Stimulated activated CD8-positive, alpha-beta memory T cell treated with anti-CD3 and anti-CD28 coated beads, Interleukin-4, amount 100 ng/mL, for 1 hour (primary cell): ENCODE data around the gene LENG8.
"Not testable (repeated sequence)": the region's sequence is repeated elsewhere in the genome, so short reads cannot be mapped to it uniquely, and the experiment has no call there.

Experiments
- DNase-seq, 2 donors: peaks; one replicate each; pipeline ENCODE4 v3.0.0-alpha.2; 2020; ENCODE audit warnings: low read depth in 2 of 2, low spot score in 1 of 2

Gene LENG8

DNA sequence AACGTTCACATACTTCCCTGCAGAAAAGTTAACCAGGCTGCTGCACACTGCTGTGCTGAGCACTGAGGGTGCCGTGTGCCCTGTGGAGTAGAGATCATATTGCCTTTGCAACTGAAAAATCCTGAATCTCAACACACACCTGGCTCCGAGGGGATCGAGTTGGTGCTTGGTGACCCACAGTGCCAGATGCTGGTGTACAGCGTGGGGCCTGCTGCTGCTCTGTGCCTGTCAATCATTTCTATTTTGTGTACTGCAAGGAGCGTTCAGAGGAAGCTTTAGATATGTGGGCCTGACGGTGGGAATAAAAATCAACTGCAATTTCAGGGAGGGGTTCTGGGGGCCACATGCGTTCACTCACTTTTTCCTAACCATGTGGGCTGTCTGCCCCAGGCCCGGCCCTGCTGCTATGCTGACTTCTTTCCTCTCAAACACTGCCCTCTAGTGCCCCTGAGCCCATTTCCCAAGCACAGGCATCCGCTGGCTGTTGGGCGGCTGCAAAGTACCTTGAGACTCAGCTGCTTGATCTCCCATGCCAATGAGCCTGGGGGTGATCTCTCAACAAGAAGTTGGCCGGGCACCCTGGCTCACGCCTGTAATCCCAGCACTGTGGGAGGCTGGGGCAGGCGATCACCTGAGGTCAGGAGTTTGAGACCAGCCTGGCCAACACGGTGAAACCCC is 9.7 kb upstream of the LENG8 start:
- DNase-seq: no peak

DNA sequence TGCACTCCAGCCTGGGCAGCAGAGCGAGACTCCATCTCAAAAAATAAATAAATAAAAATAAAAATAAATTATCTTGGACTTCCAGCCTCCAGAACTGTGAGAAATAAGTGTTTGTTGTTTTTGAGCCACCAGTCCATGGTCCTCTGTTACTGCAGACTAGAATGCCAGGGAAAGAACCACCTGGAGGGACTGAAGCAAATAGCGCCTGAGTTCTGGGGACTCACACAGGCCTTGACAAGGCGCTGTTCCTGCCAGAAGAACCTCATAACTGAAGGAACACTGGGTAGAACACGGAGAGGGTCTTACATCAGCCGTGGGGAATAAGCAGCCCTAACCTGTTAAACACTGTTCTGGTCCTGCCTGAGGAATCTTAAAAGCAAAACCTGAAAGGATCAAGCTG is 8.4 kb upstream of the LENG8 start:
- DNase-seq: no peak

DNA sequence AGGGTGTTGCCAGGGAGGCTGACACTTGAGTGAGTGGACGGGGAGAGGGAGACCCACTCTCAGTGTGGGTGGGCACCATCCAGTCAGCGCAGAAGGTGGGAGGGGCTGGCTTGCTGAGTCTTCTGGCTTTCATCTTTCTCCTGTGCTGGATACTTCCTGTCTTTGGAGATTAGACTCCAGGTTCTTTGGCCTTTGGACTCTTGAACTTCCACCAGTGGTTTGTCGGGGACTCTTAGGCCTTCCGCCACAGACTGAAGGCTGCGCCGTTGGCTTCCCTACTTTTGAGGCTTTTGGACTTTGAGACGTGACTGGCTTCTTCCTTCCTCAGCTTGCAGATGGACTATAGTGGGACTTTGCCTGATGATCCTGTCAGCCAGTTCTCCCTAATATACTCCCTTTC is 4.3 kb upstream of the LENG8 start:
- no peak for DNase-seq

DNA sequence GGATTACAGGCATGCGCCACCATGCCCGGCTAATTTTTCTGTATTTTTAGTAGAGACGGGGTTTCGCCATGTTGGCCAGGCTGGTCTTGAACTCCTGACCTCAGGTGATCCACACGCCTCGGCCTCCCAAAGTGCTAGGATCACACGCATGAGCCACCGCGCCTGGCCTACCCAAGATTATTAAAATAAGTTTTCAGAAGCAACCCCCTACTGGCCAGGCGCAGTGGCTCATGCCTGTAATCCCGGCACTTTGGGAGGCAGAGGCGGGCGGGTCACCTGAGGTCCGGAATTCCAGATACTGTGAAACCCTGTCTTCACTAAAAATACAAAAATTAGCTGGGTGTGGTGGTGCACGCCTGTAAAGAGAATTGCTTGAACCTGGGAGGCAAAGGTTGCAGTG is 2.6 kb upstream of the LENG8 start:
- not testable (repeated sequence) for DNase-seq

DNA sequence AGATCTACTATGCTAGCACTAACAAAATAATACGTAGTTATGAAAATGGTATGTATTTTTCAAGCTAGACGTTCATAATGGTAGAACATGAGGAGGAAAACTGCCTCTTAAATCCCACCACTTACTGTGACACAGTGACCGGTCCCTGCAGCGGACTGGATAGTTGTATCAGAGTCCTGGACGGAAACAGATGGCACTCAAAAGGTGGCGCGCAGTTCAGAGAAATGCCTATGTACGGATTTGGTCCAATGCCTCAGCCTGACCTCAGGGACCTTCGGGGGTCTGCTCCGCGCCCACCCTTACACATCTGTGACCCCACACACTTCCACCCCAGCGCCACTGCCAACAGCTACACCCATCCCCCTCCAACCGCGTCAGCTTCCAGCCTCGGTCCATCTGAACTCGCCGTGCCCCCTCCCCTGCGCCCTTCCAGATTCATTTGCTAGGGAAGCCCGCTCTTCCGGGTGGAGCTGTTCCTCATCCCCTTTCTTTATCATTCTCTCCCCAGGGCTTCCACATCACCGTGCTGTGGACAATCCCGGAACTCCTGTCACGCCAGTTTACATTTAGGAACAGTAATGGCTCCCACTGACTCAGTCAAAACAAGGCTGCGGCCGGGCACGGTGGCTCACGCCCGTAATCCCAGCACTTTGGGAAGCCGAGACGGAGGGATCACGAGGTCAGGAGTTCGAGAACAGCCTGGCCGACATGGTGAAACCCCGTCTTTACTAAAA is 792 bp upstream of the LENG8 start:
- DNase-seq: no peak

DNA sequence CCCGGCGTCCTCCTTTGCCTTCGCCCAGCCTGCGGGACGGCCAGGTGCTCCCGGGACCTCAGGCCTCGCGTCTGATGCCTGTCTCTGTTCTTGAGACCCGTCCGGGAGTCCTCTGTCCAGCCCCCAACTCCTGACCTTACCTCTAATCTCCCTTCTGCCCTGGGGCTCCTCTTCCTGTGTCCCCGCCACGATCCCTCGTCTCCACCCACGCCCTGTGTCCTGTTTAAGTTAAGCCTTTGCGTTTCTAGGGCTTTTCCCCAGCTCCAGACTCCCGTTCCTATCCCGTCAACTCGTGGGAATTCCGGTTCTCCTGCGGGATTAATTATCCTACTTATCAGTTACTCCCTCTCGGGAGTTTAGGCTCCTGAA is 686 bp downstream of the LENG8 start:
- peak in 1 of 2 donors; percentile 16 for DNase-seq

DNA sequence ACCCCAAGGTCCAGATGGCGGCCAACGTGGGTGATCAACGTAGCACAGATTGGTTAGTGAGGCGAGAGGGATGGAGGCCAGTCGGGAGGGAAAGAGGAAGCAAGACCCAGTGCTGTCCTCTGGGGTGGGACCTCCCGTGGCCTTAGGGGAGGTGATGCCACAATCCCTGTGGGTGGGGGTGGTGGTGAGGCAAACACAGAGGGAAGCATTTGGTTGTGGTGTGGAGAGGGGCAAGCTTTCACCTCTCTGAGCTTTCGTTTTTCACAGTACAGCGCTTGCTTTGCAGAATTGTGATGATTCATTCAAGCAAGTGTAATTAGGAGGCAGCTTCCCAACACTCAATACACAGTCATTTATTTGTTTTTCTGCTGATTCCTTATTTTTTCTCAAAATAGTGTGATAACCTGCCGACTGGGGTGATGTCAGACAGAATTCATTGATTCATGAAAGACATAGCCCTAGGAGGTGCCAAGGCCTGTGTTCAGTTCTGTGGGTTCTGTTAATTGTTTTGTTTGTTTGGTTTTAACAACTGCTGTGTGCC is 2.4 kb downstream of the LENG8 start:
- DNase-seq: no peak

DNA sequence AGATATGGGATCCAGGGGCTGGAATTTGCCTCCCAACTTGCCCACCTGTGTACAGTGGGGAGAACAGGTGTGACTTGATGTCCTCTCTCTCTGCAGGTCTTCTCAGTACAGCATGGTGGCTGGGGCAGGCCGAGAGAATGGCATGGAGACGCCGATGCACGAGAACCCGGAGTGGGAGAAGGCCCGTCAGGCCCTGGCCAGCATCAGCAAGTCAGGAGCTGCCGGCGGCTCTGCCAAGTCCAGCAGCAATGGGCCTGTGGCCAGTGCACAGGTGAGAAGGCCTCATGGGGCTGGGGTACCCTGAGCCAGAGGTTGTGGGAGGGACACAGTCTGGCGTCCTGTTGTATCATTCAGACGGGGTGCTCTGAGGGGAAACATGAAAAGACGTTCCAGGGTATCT is 3.0 kb downstream of the LENG8 start:
- no peak for DNase-seq

DNA sequence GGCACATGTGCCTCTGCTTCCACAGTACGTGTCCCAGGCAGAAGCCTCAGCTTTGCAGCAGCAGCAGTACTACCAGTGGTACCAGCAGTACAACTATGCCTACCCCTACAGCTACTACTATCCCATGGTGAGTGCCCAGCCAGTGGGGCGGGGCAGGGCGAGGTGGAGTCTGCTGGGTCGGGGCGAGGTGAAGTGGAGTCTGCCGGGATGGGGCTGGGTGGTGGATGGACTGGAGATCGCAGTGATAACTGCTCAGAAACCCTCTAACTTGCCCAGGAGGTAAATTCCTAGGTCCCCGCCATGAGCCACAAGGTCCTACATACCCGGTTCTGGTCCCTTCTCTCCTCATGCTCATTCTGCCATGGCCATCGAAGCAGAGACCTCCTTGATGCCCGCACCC is 3.6 kb downstream of the LENG8 start:
- no peak for DNase-seq

DNA sequence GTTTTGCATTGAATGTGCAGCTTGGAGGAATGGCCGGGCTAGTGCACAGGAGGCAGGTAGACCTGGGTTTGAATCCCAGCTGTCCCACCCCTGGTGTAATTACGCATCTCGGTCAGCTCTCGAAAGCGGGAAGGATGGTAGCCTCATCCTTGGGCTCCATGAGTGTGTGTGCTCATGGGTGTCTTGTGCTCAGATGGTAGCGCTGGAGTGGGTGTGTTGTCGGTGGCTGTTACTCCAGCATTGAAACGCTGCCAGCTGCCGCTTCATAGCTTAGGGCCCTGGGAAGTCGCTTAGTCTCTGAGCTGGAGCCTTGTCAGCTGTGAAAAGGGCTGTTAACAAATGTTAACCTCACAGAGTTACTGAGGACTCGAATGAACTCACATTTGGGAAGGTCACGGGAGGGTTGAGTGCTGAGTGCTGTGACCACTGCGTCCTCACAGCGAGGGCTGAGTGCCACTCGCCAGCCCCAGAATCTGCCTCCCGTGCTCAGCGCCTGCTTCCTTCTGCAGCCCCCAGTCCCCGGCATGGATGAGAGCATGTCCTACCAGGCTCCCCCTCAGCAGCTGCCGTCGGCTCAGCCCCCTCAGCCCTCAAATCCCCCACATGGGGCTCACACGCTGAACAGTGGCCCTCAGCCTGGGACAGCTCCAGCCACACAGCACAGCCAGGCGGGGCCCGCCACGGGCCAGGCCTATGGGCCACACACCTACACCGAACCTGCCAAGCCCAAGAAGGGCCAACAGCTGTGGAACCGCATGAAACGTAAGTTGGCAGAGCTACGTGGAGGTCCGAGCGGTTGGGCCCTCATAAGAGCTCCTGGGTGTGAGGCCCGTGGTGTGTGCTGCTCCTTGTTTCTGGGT is 5.2 kb downstream of the LENG8 start:
- DNase-seq: no peak

DNA sequence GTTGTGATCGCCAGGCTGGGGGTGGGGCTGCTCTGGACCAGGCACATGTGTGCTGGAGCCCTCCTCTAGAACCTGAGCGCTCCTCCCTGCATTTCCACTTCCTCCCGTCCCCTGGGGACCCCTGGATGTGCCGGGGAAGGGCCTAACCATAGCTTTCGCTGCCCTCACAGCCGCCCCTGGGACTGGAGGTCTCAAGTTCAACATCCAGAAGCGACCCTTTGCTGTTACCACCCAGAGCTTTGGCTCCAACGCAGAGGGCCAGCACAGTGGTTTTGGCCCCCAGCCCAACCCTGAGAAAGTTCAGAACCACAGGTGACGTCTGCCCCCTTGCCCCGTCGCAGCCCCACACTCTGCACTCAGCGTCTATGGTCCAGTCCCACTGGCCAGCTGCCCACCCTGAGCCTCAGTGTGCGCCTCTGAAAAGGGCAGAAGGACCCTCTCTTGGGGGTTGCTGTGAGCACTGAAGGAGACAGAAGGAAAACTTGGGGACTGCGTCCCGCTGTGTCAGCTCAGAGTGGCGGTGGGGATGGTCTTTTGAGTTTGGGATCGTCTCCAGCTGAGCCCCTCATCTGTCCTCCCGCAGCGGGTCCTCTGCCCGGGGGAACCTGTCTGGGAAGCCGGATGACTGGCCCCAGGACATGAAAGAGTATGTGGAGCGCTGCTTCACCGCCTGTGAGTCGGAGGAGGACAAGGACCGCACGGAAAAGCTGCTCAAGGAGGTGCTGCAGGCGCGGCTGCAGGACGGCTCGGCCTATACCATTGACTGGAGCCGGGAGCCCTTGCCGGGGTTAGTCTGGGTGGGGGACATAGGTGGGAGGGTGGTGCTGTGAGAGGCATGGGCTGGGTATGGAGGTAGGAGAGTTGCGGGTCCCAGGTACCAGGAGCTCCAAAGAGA is 6.0 kb downstream of the LENG8 start:
- DNase-seq: no peak

DNA sequence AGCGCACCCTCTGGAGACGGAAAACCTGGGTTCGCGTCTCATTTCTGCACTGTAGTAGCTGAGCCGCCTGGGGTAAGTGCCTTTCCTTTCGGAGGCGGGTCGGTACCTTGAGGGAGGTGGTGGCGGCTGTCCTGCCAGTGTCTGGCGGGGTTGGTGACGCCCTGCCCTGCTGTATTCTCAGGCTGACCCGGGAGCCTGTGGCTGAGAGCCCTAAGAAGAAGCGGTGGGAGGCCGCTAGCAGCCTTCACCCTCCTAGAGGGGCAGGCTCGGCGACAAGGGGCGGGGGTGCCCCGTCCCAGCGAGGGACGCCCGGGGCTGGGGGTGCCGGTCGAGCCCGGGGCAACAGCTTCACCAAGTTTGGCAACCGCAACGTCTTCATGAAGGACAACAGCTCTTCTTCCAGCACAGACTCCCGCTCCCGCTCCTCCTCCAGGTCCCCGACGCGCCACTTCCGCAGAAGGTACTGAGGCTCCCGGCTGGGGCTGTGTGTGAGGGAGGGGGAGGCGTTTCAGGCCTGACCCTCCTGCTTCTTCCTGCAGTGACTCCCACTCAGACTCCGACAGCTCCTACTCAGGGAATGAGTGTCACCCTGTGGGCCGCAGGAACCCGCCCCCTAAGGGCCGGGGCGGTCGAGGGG is 6.9 kb downstream of the LENG8 start:
- DNase-seq: no peak

DNA sequence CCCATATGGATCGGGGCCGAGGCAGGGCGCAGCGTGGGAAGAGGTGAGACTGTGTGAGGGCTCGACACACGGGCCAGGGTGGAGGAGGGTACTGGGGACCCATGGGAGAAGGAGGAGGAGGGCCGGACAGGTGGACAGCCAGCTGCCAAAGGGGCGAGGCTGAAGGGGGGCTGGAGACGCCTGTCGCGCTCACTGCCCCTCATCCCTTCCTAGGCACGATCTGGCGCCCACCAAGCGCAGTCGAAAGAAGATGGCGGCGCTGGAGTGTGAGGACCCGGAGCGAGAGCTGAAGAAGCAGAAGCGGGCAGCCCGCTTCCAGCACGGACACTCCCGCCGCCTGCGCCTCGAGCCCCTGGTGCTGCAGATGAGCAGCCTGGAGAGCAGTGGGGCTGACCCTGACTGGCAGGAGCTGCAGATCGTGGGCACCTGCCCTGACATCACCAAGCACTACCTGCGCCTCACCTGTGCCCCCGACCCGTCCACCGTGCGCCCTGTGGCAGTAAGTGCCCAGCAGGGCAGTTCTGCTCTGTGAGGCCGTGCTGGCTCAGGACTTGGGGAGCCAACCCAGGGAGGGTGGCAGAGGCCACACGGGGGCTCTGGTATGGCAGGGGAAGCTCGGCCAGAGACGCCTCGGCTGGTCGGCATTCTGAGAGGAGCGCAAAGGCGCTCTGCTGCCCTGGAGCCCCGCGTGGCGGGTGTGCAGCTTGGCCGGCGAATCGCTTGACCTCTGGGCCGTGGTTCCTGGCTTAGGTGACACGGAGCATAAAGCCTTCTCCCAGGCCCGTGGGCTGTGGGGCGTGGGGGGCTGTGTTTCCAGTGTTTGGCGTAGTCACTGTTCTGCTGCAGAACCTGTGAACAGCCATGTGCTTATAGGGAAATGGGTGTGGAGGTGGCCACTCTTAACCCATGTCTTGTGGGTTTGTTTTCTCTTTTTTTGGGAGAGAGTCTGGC is 7.7 kb downstream of the LENG8 start:
- DNase-seq: no peak

DNA sequence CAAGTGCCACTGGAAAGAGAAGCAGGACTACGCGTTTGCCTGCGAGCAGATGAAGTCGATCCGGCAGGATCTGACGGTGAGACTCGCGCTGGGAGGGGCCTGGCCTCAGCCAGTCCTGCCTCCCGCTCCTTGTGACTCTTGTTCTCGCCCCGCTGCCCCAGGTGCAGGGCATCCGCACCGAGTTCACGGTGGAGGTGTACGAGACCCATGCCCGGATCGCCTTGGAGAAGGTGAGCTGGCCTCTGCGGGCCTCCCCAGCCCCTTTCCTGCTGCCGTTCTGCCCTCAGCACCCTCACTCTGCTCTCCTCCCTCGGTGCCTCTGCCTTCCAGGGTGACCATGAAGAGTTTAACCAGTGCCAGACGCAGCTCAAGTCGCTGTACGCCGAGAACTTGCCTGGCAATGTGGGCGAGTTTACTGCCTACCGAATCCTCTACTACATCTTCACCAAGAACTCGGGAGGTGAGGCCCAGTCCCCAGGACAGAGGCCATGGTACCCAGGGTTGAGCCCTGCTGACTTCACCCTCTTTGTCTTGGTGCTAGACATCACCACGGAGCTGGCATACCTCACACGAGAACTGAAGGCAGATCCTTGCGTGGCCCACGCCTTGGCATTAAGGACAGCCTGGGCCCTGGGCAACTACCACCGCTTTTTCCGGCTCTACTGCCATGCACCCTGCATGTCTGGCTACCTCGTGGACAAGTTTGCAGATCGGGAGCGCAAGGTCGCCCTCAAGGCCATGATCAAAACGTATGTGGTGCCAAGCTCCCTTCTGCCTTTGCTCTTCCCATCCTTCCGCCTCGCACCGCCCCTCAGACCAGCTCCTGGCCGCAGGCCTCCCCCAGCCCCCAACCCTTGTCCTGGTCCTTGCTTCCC is 9.0 kb downstream of the LENG8 start:
- DNase-seq: no peak

DNA sequence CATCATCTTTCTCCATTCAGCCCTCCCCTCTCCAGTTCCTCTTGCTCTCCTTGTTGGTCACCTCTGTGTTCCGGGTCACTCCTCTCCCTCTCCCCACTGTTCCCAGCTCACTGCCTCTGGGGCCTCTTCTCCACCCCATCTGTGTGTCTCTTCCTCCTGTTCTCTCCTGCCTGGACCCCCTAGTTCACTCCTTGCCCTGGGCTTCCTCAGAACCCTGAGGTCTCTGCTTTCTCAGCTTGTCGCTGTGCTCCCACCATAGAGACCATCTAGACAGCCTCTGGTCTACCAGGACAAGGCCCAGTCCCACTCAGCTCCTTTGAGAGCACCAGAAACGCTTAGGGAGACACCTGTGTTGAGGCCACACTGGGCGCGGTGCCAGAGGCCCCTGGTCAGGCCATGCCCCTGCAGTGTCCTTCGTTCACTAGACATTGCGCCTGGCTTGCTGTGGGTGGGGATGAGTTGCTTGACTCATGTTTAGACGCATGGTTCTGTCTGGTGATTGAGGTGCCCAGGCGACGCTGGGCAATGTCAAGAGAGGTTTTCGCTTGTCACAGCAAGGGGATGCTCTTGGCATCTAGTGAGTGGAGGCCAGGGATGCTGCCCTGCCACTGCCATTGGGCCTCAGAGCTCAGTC is 9.8 kb downstream of the LENG8 start:
- no peak for DNase-seq

DNA sequence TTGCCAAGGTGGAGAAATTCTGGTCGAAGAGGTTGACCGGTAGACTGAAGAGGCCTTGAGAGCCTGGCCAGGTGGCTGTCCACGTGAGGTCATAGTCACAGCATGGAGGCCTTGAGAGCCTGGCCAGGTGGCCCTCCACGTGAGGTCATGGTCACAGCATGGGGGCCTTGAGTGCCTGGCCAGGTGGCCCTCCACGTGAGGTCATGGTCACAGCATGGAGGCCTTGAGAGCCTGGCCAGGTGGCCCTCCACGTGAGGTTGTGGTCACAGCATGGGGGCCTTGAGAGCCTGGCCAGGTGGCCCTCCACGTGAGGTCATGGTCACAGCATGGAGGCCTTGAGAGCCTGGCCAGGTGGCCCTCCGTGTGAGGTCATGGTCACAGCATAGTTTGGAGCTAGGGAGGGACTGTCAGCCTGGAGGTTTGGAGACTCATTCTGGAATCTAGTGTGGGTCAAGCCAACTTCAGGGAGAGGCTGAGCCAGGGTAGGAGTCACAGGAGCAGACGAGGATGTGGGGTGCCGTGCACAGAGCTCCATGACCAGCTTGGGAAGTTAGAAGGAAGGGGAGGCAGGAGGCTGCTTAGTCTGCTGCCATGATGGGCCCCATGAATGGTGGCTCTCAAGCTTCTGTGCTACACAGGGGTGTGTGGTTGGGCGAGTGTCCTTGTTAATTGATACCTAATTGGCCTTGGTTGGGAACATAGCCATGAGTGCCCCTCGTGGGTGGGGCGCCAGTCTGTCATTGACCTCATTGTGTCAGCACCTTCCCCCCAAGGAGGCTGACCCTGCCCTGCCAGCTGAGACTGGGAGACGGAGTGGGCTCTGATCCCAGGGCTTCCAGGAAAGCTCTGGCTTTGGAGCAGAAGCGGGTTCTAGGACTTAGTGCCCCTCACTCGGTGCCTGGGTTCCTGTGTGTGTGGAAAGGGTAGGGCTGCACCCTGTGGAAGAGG is 10.6 kb downstream of the LENG8 start:
- no peak for DNase-seq
